HepG2 (cell line): ENCODE measurements around the gene CIDEA. TPM values are rescaled to one million over a fixed set of nuclear protein-coding genes. Genes with fewer than 3 reads are reported as not detected.
A peak's percentile ranks its signal among the peaks of the same experiment; 100 is the strongest.

Source experiments
- ARID3A ChIP-seq: IDR thresholded peaks from 2 replicates; pipeline ENCODE4 v1.6.1; 2012; ENCODE audit warnings: low read depth, low read length, improper control_type of control experiment
- MXI1 ChIP-seq: IDR thresholded peaks from 3 replicates; pipeline ENCODE4 v1.6.1; 2012; ENCODE audit warnings: low read depth, low read length, inconsistent platforms, borderline replicate concordance
- PAX8 ChIP-seq: sonication (generic); formaldehyde crosslinking; IDR thresholded peaks from 2 replicates; pipeline ENCODE4 v1.8.0; 2022; ENCODE audit warnings: mild to moderate bottlenecking, missing genetic modification reagents, borderline replicate concordance
- SOX6 ChIP-seq, 2 experiments: fragments of 450-650 bp in 1 of 2; sonication (generic) in 1 of 2; formaldehyde crosslinking in 1 of 2; IDR thresholded peaks; 2 replicates each; pipeline versions ENCODE4 v1.4.0 to v1.6.1; 2017 to 2020; ENCODE audit warnings: antibody characterized with exemption in 1 of 2, mild to moderate bottlenecking in 1 of 2, missing genetic modification reagents in 1 of 2
- SRF ChIP-seq: IDR thresholded peaks from 2 replicates; pipeline ENCODE4 v1.6.1; 2011; ENCODE audit warnings: mild to moderate bottlenecking, low read depth, low read length, moderate library complexity
- TFAP4 ChIP-seq: sonication (generic); IDR thresholded peaks from 2 replicates; pipeline ENCODE4 v1.6.1; 2016; ENCODE audit warnings: low read depth, borderline replicate concordance
- THAP7 ChIP-seq: sonication (generic); formaldehyde crosslinking; IDR thresholded peaks from 2 replicates; pipeline ENCODE4 v1.8.1; 2023; ENCODE audit warnings: mild to moderate bottlenecking, missing genetic modification reagents
- USF2 ChIP-seq, 2 experiments: sonication (generic) in 1 of 2; formaldehyde crosslinking in 1 of 2; IDR thresholded peaks; 2 replicates each; pipeline versions ENCODE4 v1.5.1 to v1.6.1; 2011 to 2020; ENCODE audit warnings: borderline replicate concordance in 1 of 2, low read depth in 1 of 2, low read length in 1 of 2, mild to moderate bottlenecking in 1 of 2, missing genetic modification reagents in 1 of 2, moderate library complexity in 1 of 2
- ZBTB7B ChIP-seq: sonication (generic); formaldehyde crosslinking; IDR thresholded peaks from 2 replicates; pipeline ENCODE4 v1.4.0; 2020; ENCODE audit warnings: missing genetic modification reagents
- ZKSCAN5 ChIP-seq: sonication (generic); formaldehyde crosslinking; IDR thresholded peaks from 2 replicates; pipeline ENCODE4 v1.5.1; 2020; ENCODE audit warnings: mild to moderate bottlenecking, missing genetic modification reagents
- ZNF18 ChIP-seq: sonication (generic); formaldehyde crosslinking; IDR thresholded peaks from 2 replicates; pipeline ENCODE4 v1.8.0; 2022; ENCODE audit warnings: mild to moderate bottlenecking, missing genetic modification reagents; ENCODE audit not compliant: insufficient replicate concordance
- ZNF558 ChIP-seq: sonication (generic); formaldehyde crosslinking; IDR thresholded peaks from 2 replicates; pipeline ENCODE4 v1.9.0; 2022; ENCODE audit warnings: mild to moderate bottlenecking, missing genetic modification reagents, borderline replicate concordance
- ZNF574 ChIP-seq: sonication (generic); formaldehyde crosslinking; IDR thresholded peaks from 2 replicates; pipeline ENCODE4 v1.4.0; 2020; ENCODE audit warnings: missing genetic modification reagents
- ZNF678 ChIP-seq: sonication (generic); formaldehyde crosslinking; IDR thresholded peaks from 2 replicates; pipeline ENCODE4 v1.4.0; 2020; ENCODE audit warnings: mild to moderate bottlenecking, missing genetic modification reagents
- ZNF891 ChIP-seq: sonication (generic); formaldehyde crosslinking; IDR thresholded peaks from 2 replicates; pipeline ENCODE4 v1.5.0; 2020; ENCODE audit warnings: mild to moderate bottlenecking, missing genetic modification reagents
- ZSCAN9 ChIP-seq: IDR thresholded peaks from 2 replicates; pipeline ENCODE4 v1.6.1; 2016; ENCODE audit warnings: borderline replicate concordance
- polyA plus RNA-seq, 8 experiments: library from polyadenylated mRNA; depleted of rRNA in 3 of 8; stranded (reverse) in 7 of 8; unstranded in 1 of 8; fragments of >200 nt; fragmentation: Illumina TruSeq in 4 of 8; extraction: Trizol in 4 of 8; gene quantifications; 2 replicates each; pipeline versions ENCODE4 v1.2.1 to v1.2.3, GENCODE V29; 2011 to 2016; ENCODE audit warnings: low read depth in 4 of 8, missing spikeins in 1 of 8, mixed read lengths in 1 of 8; ENCODE audit not compliant: insufficient read depth in 1 of 8
- total RNA-seq, 5 experiments: library from RNA; depleted of rRNA; stranded (reverse); fragments of >200 nt; fragmentation: Illumina TruSeq; extraction: Trizol; gene quantifications; 2 replicates each; pipeline ENCODE4 v1.2.3, GENCODE V29; 2016; ENCODE audit warnings: low read depth in 1 of 5

Gene CIDEA
- total and polyA plus RNA-seq, 2 of the 13 experiments (the other 11 are each of a cell fraction or from before 2014, with no cell fraction given), result not detected

GRCh38 chr18:12278741-12279682, 24.9 kb downstream of the CIDEA start (continued):
- TF ChIP-seq TFAP4, result no peak; the same call in 1 of the 2 replicates
- no peak for TF ChIP-seq USF2 (IDR thresholded peaks at IDR 0.05; ENCODE audit: low read depth, low read length)
- TF ChIP-seq USF2 (CRISPR knock-in tag; IDR thresholded peaks at IDR 0.05; ENCODE audit: borderline replicate concordance), result peak; percentile 61; the same call in 1 of the 2 replicates
- no peak for TF ChIP-seq ARID3A
- TF ChIP-seq ZKSCAN5 (CRISPR knock-in tag), result peak; percentile 78; the same call in 1 of the 2 replicates
- TF ChIP-seq SRF, result peak; percentile 76; the same call in 1 of the 2 replicates
- TF ChIP-seq ZNF558 (CRISPR knock-in tag), result 0 out of 2 replicates have a peak, but pooled peaks have one; percentile 29
- no peak for TF ChIP-seq THAP7
- TF ChIP-seq ZSCAN9 (CRISPR knock-in tag), result 0 out of 2 replicates have a peak, but pooled peaks have one; percentile 15
- TF ChIP-seq ZNF574 (CRISPR knock-in tag), result peak; percentile 62; the same call in 1 of the 2 replicates
- no peak for TF ChIP-seq MXI1
- TF ChIP-seq SOX6 (IDR thresholded peaks at IDR 0.05), result no peak
- no peak for TF ChIP-seq SOX6 (CRISPR knock-in tag; IDR thresholded peaks at IDR 0.05)
- no peak for TF ChIP-seq ZNF678 (CRISPR knock-in tag)
- TF ChIP-seq ZNF18, result peak; percentile 58
- no peak for TF ChIP-seq PAX8
- TF ChIP-seq ZBTB7B (CRISPR knock-in tag), result peak; percentile 61; the same call in 1 of the 2 replicates
- peak; percentile 53 for TF ChIP-seq ZNF891
